HFFc6 (cell line): ENCODE data around the gene TPI1. TPM values are rescaled to one million over a fixed set of nuclear protein-coding genes. Genes with fewer than 3 reads are reported as not detected.
A peak's percentile ranks its signal among the peaks of the same experiment; 100 is the strongest.
"Not testable (repeated sequence)": the region's sequence is repeated elsewhere in the genome, so short reads cannot be mapped to it uniquely, and the experiment has no call there.

Source experiments
- DNase-seq: peaks from one replicate; pipeline ENCODE4 v3.0.0-alpha.2; 2018
- H3K27ac Mint-ChIP-seq: 2 replicates; pipeline ENCODE4 v1.8.0; 2020; ENCODE audit warnings: mild to moderate bottlenecking, mixed read lengths
- H3K27me3 Mint-ChIP-seq: 2 replicates; pipeline ENCODE4 v1.8.0; 2021; ENCODE audit warnings: mild to moderate bottlenecking, moderate library complexity, mixed read lengths; ENCODE audit not compliant: insufficient read depth
- H3K36me3 Mint-ChIP-seq: 2 replicates; pipeline ENCODE4 v1.8.0; 2021; ENCODE audit warnings: low read depth, mixed read lengths
- H3K4me1 Mint-ChIP-seq: 2 replicates; pipeline ENCODE4 v1.8.0; 2020; ENCODE audit warnings: low read depth, mixed read lengths
- H3K4me3 Mint-ChIP-seq: 2 replicates; pipeline ENCODE4 v1.8.0; 2020; ENCODE audit warnings: mild to moderate bottlenecking, moderate library complexity, mixed read lengths
- H3K9me3 Mint-ChIP-seq: 2 replicates; pipeline ENCODE4 v1.8.0; 2020; ENCODE audit warnings: mild to moderate bottlenecking, mixed read lengths
- total RNA-seq, 6 experiments: library from RNA; stranded (reverse); fragmentation: NEBNext Ultra II Directional; extraction: Animal tissue kit (Norgen Biotek cat#: 25700); gene quantifications; 2 replicates in 1 of 6; 3 replicates in 5 of 6; pipeline ENCODE4 v1.2.3, GENCODE V29; 2021
- TF ChIP-seq, protein P1 (sequence below): fragments of 200-600 bp; sonication (generic); IDR thresholded peaks from 2 replicates; pipeline ENCODE4 v1.5.0; 2021; ENCODE audit warnings: antibody characterized with exemption, mild to moderate bottlenecking

The TPI1 gene
- total RNA-seq, 6 experiments from 2014 or later = 853 to 931 (median 870) TPM

DNA sequence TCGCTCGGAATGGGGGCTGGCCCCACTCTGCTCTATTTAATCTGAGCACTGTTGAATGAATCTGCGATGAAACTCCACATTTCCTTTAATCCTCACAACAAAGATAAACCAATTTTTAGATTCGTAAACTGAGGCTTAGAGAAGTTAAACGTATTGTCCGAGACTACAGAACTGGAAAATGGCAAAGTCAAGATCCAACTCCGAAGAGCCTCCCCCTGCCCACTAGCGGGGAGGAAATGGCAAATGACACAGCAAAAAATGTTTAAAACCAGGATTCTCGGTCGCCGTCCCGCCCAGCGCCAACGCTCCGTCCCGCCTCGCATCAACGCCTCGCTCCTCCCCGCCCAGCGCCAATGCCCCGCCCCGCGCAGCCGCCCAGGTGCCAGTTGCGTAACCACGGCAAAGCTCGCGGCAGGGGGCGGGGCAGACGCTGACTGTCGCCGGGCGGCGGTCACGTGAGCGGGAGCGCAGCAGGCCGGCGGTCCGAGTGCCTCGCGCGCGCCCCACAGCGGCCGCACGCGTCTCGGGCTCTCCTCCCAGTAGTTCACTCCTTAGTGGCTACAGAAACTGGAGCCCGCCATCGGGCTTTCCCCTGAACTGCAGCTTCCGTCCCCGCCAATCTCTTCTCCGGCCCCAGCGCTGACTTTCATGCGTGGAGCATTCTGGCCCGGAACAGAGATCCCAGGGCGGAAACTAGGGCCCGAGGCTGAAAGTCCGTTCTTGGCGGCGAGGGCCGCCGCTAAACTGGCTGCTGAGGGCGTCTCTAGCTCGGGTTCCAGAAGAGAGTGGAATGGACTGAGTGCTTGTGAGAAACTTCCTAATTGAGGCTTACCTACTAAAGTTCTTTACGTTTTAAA is 23.7 kb downstream of the TPI1 start:
- Mint-ChIP-seq H3K27me3 (no peaks in the 10 kb centered on the region), H3K4me1 (peaks cover 15% of the 10 kb centered on the region), H3K36me3 (0 out of 2 replicates have a peak, but pooled peaks cover 4% of the 10 kb centered on the region)

DNA sequence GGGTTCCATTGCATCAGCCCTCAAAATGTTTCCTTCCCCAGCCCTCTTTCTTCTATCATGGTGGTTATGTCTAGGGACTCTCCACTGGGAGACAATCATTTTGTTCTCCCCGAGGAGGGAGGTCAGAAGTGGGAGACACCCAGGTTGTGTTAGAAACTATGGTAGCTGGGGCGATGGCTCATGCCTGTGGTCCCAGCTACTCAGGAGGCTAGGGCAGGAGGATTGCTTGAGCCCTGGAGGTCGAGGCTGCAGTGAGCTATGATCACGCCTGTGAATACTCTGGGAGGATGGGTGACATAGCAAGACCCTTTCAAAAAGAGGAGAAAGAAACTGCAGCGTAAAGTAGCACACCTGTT is 24.3 kb downstream of the TPI1 start:
- DNase-seq = no peak
- TF ChIP-seq, protein P1, sequence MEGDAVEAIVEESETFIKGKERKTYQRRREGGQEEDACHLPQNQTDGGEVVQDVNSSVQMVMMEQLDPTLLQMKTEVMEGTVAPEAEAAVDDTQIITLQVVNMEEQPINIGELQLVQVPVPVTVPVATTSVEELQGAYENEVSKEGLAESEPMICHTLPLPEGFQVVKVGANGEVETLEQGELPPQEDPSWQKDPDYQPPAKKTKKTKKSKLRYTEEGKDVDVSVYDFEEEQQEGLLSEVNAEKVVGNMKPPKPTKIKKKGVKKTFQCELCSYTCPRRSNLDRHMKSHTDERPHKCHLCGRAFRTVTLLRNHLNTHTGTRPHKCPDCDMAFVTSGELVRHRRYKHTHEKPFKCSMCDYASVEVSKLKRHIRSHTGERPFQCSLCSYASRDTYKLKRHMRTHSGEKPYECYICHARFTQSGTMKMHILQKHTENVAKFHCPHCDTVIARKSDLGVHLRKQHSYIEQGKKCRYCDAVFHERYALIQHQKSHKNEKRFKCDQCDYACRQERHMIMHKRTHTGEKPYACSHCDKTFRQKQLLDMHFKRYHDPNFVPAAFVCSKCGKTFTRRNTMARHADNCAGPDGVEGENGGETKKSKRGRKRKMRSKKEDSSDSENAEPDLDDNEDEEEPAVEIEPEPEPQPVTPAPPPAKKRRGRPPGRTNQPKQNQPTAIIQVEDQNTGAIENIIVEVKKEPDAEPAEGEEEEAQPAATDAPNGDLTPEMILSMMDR = no peak
- H3K4me3 Mint-ChIP-seq = peak overlapping the region; percentile 86
- peaks cover 15% of the 10 kb centered on the region for H3K4me1 Mint-ChIP-seq
- H3K27ac Mint-ChIP-seq = peak overlapping the region; percentile 90
- 0 out of 2 replicates have a peak, but pooled peaks cover 4% of the 10 kb centered on the region for H3K36me3 Mint-ChIP-seq
- 0 out of 2 replicates have a peak, but pooled peaks cover under 1% of the 10 kb centered on the region for H3K27me3 Mint-ChIP-seq
- H3K9me3 Mint-ChIP-seq = no peaks in the 10 kb centered on the region

More for the DNA sequence above, 23.7 kb downstream of the TPI1 start:
- no peaks in the 10 kb centered on the region for H3K9me3 Mint-ChIP-seq
- peak overlapping the region; percentile 86 for H3K4me3 Mint-ChIP-seq
- DNase-seq = peak; percentile 94
- H3K27ac Mint-ChIP-seq = peak overlapping the region; percentile 99
- TF ChIP-seq, protein P1 = peak; percentile 91

- H3K9me3 Mint-ChIP-seq = not testable (repeated sequence)
These were observed 25.4 kb downstream of the TPI1 start for GRCh38 chr12:6892683-6893082.

GRCh38 chr12:6894321-6894720 is 27.0 kb downstream of the TPI1 start:
- Mint-ChIP-seq H3K9me3 (no peaks in the 10 kb centered on the region), H3K27ac (no peak overlapping the region), H3K36me3 (0 out of 2 replicates have a peak, but pooled peaks cover 4% of the 10 kb centered on the region), H3K4me1 (peaks cover 15% of the 10 kb centered on the region), H3K27me3 (peaks cover 3% of the 10 kb centered on the region), H3K4me3 (no peak overlapping the region)
- TF ChIP-seq, protein P1 = no peak
- DNase-seq = no peak

More at GRCh38 chr12:6892683-6893082, 25.4 kb downstream of the TPI1 start:
- H3K4me3 Mint-ChIP-seq, H3K27me3 Mint-ChIP-seq, H3K36me3 Mint-ChIP-seq, DNase-seq: not testable (repeated sequence)
- Mint-ChIP-seq H3K4me1 (peaks cover 15% of the 10 kb centered on the region), H3K27ac (0 out of 2 replicates have a peak overlapping the region, but pooled peaks have one; percentile 1)

GRCh38 chr12:6896846-6897435 is 29.6 kb downstream of the TPI1 start:
- Mint-ChIP-seq H3K27ac (no peak overlapping the region), H3K36me3 (no peaks in the 10 kb centered on the region), H3K4me1 (no peaks in the 10 kb centered on the region), H3K27me3 (peaks cover 3% of the 10 kb centered on the region), H3K4me3 (no peak overlapping the region), H3K9me3 (no peaks in the 10 kb centered on the region)
- TF ChIP-seq, protein P1 = no peak
- DNase-seq = no peak

DNA sequence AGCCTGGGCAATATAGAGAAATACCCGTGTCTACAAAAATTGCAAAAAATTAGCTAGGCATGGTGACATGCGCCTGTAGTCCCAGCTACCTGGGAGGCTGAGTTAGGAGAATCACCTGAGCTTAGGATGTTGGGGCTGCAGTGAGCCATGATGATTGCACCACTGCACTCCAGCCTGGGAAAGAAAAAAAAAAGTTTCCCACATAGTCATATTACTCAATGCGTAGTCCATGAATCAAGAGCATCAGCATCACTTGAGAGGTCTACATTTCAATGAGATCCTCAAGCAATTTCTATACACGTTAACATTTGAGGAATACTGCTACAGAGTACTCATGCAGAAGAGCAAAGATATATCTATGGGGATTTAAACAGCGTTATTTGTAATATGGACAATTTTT is 32.1 kb downstream of the TPI1 start:
- Mint-ChIP-seq H3K4me3 (no peak overlapping the region), H3K4me1 (no peaks in the 10 kb centered on the region), H3K27ac (no peak overlapping the region), H3K27me3 (peaks cover 3% of the 10 kb centered on the region), H3K36me3 (no peaks in the 10 kb centered on the region), H3K9me3 (no peaks in the 10 kb centered on the region)
- DNase-seq = no peak
- TF ChIP-seq, protein P1 = no peak
